Astrocyte (in vitro differentiated cells and primary cell): ENCODE measurements around the gene GPR32.

Experiments
- CTCF ChIP-seq: IDR thresholded peaks from 2 replicates; pipeline ENCODE4 v1.5.1; 2011; ENCODE audit warnings: low read depth, mild to moderate bottlenecking, inconsistent platforms, low read length, moderate library complexity; ENCODE audit not compliant: insufficient read depth
- EZH2 ChIP-seq: IDR thresholded peaks from 2 replicates; pipeline ENCODE4 v1.6.1; 2012; ENCODE audit warnings: mild to moderate bottlenecking, low read length, inconsistent platforms; ENCODE audit not compliant: insufficient read depth

- TF ChIP-seq CTCF = no peak
- TF ChIP-seq EZH2 = no peak
Measured at GRCh38 chr19:50818859-50819472, 48.7 kb downstream of the GPR32 start.
